ENCODE data around the gene NAALAD2. TPM values are rescaled to one million over a fixed set of nuclear protein-coding genes. Genes with fewer than 3 reads are reported as not detected.

NAALAD2 gene
- total RNA-seq, 2 donors from 2014 or later, result 3.3 to 8.8 TPM

DNA sequence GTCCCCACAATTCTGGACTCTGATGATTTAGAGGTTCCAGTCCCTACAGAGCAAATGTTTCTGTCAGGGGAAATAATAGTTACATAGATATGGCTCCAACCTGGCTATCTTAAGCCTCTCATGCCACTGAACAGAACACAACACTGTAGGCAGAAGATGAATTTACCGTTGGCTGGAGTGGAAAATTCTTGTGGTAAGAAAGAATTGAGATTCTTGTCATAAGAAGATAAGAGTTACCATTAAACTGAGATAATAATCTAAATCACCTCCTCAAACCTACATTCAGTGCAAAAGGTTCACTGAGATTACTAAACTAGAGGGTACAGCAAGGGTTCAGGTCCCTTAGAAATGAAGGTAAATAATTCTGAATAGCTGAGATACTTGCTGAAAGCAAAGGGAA is 10.1 kb upstream of the NAALAD2 start:
- Mint-ChIP-seq H3K4me3 (no peak overlapping the region), H3K27ac (no peak overlapping the region), H3K36me3 (ENCODE audit: low read depth) (no peaks in the 10 kb centered on the region), H3K4me1 (no peaks in the 10 kb centered on the region), H3K9me3 (no peaks in the 10 kb centered on the region), H3K27me3 (ENCODE audit: insufficient read depth) (no peaks in the 10 kb centered on the region)
- Histone ChIP-seq H3K4me3 (ENCODE audit: low read length) (no peak overlapping the region), H3K9me3 (ENCODE audit: control insufficient read depth, low read length) (no peaks in the 10 kb centered on the region), H3K27ac (ENCODE audit: low read depth, low read length) (no peak overlapping the region), H3K4me1 (ENCODE audit: control insufficient read depth, insufficient read depth, low read length) (no peaks in the 10 kb centered on the region), H3K27me3 (ENCODE audit: control insufficient read depth, insufficient read depth, low read length, poor library complexity, severe bottlenecking) (no peaks in the 10 kb centered on the region), H3K9ac (ENCODE audit: extremely low read depth, low read length, poor library complexity, severe bottlenecking) (no peak overlapping the region), H3K36me3 (ENCODE audit: control insufficient read depth, insufficient read depth, low read length) (no peaks in the 10 kb centered on the region)
- DNase-seq, result no peak
- TF ChIP-seq, protein P1, sequence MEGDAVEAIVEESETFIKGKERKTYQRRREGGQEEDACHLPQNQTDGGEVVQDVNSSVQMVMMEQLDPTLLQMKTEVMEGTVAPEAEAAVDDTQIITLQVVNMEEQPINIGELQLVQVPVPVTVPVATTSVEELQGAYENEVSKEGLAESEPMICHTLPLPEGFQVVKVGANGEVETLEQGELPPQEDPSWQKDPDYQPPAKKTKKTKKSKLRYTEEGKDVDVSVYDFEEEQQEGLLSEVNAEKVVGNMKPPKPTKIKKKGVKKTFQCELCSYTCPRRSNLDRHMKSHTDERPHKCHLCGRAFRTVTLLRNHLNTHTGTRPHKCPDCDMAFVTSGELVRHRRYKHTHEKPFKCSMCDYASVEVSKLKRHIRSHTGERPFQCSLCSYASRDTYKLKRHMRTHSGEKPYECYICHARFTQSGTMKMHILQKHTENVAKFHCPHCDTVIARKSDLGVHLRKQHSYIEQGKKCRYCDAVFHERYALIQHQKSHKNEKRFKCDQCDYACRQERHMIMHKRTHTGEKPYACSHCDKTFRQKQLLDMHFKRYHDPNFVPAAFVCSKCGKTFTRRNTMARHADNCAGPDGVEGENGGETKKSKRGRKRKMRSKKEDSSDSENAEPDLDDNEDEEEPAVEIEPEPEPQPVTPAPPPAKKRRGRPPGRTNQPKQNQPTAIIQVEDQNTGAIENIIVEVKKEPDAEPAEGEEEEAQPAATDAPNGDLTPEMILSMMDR (conservative IDR thresholded peaks at IDR 0.05), result no peak
- 60% methylated on average over 1 of the region's 1 CpG; no CpG with 5 or more reads in 1 of the 2 experiments for WGBS, 2 experiments (ENCODE audit: insufficient coverage in 1 of 2, insufficient read length in 1 of 2)

GRCh38 chr11:90124946-90125345 is 9.5 kb upstream of the NAALAD2 start:
- DNase-seq, result no peak
- Histone ChIP-seq H3K9me3 (ENCODE audit: control insufficient read depth, low read length) (no peaks in the 10 kb centered on the region), H3K27ac (ENCODE audit: low read depth, low read length) (no peak overlapping the region), H3K4me1 (ENCODE audit: control insufficient read depth, insufficient read depth, low read length) (no peaks in the 10 kb centered on the region), H3K27me3 (ENCODE audit: control insufficient read depth, insufficient read depth, low read length, poor library complexity, severe bottlenecking) (no peaks in the 10 kb centered on the region), H3K9ac (ENCODE audit: extremely low read depth, low read length, poor library complexity, severe bottlenecking) (no peak overlapping the region), H3K4me3 (ENCODE audit: low read length) (no peak overlapping the region), H3K36me3 (ENCODE audit: control insufficient read depth, insufficient read depth, low read length) (no peaks in the 10 kb centered on the region)
- no peak overlapping the region for H3K27ac Mint-ChIP-seq
- no peaks in the 10 kb centered on the region for H3K36me3 Mint-ChIP-seq (ENCODE audit: low read depth)
- no peaks in the 10 kb centered on the region for H3K27me3 Mint-ChIP-seq (ENCODE audit: insufficient read depth)
- no peaks in the 10 kb centered on the region for H3K4me1 Mint-ChIP-seq
- TF ChIP-seq, protein P1 (conservative IDR thresholded peaks at IDR 0.05), result no peak
- 68 to 74% methylated on average over 3 of the region's 3 CpGs for WGBS, 2 experiments (ENCODE audit: insufficient coverage in 1 of 2, insufficient read length in 1 of 2)
- no peaks in the 10 kb centered on the region for H3K9me3 Mint-ChIP-seq
- no peak overlapping the region for H3K4me3 Mint-ChIP-seq

DNA sequence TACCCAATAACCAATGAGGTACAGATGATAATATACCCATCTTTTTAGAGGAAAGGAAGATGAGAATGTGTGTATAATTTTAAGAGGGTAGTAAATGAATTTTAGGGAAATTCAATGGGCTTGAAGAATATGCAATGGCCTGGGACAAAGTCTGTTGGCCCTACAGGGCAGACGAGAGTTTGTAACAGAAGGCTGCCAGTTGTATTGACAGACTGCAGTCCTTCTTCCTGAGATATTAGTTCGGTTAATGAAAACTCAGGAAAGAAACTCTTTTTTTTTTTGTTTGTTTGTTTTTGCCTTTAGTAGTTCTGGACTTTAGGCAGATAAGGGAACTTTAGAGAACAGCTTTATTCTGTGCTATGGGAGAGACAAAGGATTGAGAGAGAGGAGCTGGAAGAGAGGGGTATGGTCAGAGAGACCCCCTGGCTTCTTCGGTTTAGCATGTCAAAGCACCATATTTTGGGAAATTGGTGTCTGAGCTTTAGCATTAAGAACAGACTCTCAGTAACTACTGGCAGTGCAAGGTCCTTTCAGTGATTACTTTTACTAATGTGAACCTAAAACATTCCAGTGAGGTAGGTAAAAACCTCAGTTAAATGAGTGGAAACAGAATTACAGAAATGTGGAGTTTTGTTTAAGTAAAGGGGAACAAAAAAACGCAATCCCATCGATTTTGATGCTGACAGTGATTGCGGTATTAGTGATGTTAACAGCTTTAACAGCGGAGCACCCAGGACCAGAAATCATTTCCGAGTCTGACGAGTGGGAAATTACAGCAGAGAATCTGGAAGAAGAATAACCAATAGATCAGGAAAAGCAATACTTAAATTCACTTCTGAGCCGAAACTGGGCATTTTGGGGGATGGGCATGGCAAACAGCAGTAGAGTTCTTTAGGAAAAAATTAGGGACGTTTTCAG is 644 bp upstream of the NAALAD2 start:
- Histone ChIP-seq H3K27me3 (ENCODE audit: control insufficient read depth, insufficient read depth, low read length, poor library complexity, severe bottlenecking) (peaks cover 9% of the 10 kb centered on the region), H3K4me1 (ENCODE audit: control insufficient read depth, insufficient read depth, low read length) (peaks cover 12% of the 10 kb centered on the region), H3K36me3 (ENCODE audit: control insufficient read depth, insufficient read depth, low read length) (no peaks in the 10 kb centered on the region), H3K9ac (ENCODE audit: extremely low read depth, low read length, poor library complexity, severe bottlenecking) (peak overlapping the region; percentile 36), H3K4me3 (ENCODE audit: low read length) (peak overlapping the region; percentile 79), H3K9me3 (ENCODE audit: control insufficient read depth, low read length) (no peaks in the 10 kb centered on the region), H3K27ac (ENCODE audit: low read depth, low read length) (no peak overlapping the region)
- H3K4me1 Mint-ChIP-seq, result peaks cover 23% of the 10 kb centered on the region
- peak overlapping the region; percentile 68 for H3K4me3 Mint-ChIP-seq
- WGBS, 2 experiments (ENCODE audit: insufficient coverage in 1 of 2, insufficient read length in 1 of 2), result 18 to 27% methylated on average over 7 to 11 of the region's 11 CpGs
- peaks cover 21% of the 10 kb centered on the region for H3K27me3 Mint-ChIP-seq (ENCODE audit: insufficient read depth)
- H3K9me3 Mint-ChIP-seq, result no peaks in the 10 kb centered on the region
- no peak for DNase-seq
- H3K36me3 Mint-ChIP-seq (ENCODE audit: low read depth), result no peaks in the 10 kb centered on the region
- no peak overlapping the region for H3K27ac Mint-ChIP-seq
- TF ChIP-seq, protein P1 (conservative IDR thresholded peaks at IDR 0.05), result no peak

All from endodermal cell (in vitro differentiated cells).